Keratinocyte (primary cell): ENCODE measurements around the gene PDZD2.

Experiments
- CTCF ChIP-seq, 3 experiments: IDR thresholded peaks in 1 of 3; conservative IDR thresholded peaks in 1 of 3; optimal IDR thresholded peaks in 1 of 3; 2 replicates in 2 of 3; 3 replicates in 1 of 3; pipeline versions ENCODE3 to v1.5.1; 2011; ENCODE audit warnings: low read length in 3 of 3, mild to moderate bottlenecking in 3 of 3, moderate library complexity in 2 of 3, control low read depth in 1 of 3, inconsistent platforms in 1 of 3; ENCODE audit not compliant: insufficient read depth in 2 of 3; ENCODE audit errors: extremely low read depth in 1 of 3
- EZH2 ChIP-seq: IDR thresholded peaks from one replicate; pipeline ENCODE4 v1.6.1; 2012; ENCODE audit warnings: inconsistent platforms, mild to moderate bottlenecking, low read length, moderate library complexity

GRCh38 chr5:31850981-31851689 is 212.2 kb downstream of the PDZD2 start:
- TF ChIP-seq CTCF (optimal IDR thresholded peaks at IDR 0.05 in 1 of 3, IDR thresholded peaks at IDR 0.05 in 1 of 3, conservative IDR thresholded peaks at IDR 0.05 in 1 of 3; ENCODE audit: extremely low read depth in 1 of 3, insufficient read depth in 2 of 3, low read length in 3 of 3) (no peak), EZH2 (no peak)
